Measurements from ENCODE around the gene SLC13A4.
"Not testable (repeated sequence)": the region's sequence is repeated elsewhere in the genome, so short reads cannot be mapped to it uniquely, and the experiment has no call there.

Gene SLC13A4

DNA sequence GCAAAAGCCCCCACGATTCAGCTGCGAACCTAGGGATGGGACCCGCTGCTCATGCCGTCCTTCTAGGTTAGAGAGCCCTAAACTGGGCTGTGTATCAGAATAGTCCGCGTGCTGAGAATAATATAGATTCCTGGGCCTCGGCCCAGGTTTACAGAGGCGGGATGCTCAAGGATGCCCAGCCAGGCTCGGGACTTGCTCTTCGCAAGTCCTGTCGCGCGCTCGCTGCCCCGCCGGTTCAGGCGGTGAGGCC lies 65.9 kb downstream of the SLC13A4 start:
- DNase-seq (ENCODE audit: low read depth in 3 of 3), result no peak

DNA sequence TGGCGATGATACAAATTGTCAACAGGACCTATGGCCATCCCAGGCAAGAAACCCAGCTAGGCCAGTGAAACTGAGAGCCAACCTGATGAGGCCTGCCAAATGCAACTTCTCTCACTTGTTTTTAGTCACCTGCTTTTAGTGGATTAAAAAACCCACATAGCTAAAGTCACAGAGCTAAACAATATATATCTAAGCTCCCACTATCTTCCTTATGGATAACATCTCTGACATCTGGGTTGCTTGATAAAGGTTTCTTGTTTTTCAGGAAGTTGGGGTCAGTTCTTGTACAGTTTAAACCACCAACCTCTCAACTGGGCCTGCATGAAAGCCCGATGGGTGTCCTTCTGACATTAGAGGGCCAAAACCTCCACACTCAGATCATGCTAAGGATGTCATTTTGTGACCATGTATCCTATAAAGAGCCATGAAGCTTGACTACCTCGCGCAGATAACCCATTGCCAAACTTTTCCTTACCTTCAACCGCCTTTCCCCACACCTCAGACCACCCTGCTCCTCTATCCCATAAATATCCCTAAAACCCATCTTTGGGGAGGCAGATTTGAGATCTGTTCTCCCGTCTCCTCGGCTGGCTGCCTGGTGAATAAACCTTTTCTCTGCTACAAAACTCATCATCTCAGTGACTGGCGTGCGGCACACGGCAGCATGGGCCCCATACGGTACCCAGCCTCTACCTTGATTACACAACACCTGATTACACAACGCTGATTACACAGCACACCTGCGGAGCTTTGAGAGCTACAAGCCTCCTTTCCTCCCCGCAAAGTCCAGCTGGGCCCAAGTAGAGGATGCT lies 66.5 kb downstream of the SLC13A4 start:
- peak in 1 of 3 experiments; percentile 6 for DNase-seq (ENCODE audit: low read depth in 3 of 3)

DNA sequence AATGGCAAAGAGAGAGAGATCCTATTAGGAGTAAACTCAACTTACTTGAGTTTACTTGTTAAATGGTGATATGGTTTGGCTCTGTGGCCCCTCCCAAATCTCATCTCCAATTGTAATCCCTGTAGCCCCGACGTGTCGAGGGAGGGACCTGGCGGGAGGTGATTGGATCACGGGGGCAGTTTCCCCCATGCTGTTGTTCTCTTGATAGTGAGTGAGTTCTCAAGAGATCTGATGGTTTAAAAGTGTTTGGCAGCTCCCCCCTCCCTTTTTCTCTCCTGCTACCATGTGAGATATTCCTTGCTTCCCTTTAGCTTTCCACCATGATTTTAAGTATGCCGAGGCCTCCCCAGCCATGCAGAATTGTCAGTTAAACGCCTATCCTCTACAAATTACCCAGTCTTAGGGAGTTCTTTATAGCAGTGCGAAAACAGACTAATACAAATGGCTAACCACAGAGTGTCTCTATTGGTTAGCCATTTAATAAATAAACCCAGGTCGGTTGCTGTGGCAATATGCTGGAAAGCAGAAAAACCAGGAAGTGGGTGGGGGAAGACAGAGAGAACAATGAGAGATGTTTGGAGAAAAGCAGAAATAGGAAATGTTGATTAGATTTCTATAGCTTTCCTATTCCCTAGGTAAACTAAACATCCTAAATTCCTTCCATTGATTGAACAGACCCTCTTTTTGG lies 68.7 kb downstream of the SLC13A4 start:
- no peak for DNase-seq (ENCODE audit: low read depth in 3 of 3)

DNA sequence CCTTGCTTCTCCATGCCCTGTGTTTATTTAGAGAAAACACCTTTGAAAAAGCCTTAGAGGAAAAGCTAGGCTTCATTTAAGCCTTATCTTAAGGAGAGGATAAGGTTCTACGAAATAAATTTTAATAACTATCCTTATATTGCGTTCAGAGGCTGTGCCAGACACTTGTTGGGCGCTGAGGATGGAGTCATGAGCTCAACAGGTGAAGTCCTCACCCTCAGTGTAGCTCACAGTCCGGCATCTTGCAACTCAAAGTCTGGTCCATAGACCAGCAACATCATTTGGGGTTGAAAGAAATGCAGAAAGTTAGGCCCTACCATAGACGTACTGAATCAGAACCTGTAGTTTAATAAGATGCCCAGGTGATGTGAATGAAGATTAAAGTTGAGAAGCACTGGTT lies 69.4 kb downstream of the SLC13A4 start:
- no peak for DNase-seq (ENCODE audit: low read depth in 3 of 3)

DNA sequence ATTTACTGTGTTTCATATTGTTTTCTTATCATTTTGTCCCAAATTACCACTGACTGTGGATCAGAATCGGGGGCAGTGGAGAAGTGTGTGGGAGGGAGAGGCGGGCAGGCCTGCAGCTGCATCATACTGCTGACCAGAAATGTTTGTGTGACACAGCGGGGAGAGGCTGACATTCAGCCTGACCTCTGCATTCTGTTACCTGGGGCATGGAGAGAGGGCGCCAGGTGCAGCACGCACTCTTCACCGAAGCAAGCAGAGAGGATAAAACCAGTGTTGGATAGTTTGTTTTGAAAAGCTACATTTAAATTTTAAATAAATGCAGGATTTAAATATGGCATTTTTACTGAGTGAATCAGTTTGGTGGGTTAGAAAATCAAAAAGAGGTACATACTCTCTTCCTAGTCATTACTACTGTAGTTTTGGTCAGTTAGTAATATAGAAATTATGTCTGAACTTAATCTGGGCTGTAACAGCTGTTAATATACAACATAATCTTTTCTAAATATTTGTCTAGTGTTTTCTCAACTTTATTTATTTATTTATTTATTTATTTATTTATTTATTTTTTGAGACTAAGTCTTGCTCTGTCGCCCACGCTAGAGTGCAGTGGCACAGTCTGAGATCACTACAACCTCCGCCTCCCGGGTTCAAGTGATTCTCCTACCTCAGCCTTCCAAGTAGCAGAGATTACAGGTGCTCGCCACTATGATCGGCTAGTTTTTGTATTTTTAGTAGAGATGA lies 74.5 kb downstream of the SLC13A4 start:
- DNase-seq (ENCODE audit: low read depth in 3 of 3), result no peak

- DNase-seq (ENCODE audit: low read depth in 3 of 3), result no peak
These were observed 77.0 kb downstream of the SLC13A4 start for GRCh38 chr7:135650831-135651573.

- DNase-seq (ENCODE audit: low read depth in 3 of 3), result no peak
These were observed 79.8 kb downstream of the SLC13A4 start for GRCh38 chr7:135648235-135648634.

GRCh38 chr7:135647755-135648154 lies 80.2 kb downstream of the SLC13A4 start:
- DNase-seq (ENCODE audit: low read depth in 3 of 3), result no peak

DNA sequence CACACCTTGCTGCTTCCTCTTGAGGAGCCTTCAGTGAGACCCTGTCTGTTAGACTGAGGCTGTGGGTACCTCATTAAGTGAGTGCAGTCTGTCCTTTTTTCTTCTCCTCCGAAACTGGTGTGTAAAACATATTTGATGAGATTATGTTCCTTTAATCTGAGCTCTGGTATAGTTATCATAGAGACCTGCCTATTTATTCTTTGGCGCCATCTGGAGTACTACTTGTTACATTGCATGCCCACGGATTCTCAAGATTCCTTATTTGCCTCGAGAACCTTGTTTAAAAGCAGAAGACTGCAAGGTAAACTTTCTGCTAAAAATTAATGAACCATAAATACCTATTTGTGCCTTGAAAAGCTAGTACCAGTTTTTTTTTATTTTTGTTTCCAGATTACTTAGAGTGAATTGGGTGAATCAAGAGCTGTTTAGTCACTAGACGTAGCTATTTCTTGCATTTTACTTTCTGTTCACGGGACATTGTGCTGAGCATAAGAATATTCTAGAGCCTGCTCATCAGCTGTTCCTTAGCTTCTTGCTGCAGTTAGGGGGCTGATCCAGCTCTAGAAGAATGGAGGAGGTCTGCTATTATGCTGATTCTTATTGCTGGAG lies 82.6 kb downstream of the SLC13A4 start:
- no peak for DNase-seq (ENCODE audit: low read depth in 3 of 3)

- no peak for DNase-seq (ENCODE audit: low read depth in 3 of 3)
These were observed 83.3 kb downstream of the SLC13A4 start for GRCh38 chr7:135644729-135645128.

DNA sequence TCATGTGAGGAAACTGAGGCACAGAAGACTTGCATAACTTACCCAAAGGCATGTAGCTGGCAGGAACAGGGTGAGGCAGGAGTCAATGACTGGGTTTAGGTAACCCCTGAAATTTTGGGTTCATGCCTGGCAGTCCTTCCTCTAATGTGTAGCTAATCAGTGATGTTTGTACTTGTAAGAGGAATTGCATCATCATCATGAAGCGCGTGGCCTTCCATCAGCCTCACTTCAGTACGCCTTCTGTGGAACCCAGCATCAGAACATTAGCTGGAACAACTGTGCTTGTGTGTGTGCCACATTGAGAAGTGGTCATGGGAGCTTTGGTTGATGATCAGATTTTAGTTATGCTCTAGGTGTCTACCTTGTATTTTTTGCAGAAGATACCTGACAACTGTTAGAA lies 83.8 kb downstream of the SLC13A4 start:
- DNase-seq (ENCODE audit: low read depth in 3 of 3), result no peak

DNA sequence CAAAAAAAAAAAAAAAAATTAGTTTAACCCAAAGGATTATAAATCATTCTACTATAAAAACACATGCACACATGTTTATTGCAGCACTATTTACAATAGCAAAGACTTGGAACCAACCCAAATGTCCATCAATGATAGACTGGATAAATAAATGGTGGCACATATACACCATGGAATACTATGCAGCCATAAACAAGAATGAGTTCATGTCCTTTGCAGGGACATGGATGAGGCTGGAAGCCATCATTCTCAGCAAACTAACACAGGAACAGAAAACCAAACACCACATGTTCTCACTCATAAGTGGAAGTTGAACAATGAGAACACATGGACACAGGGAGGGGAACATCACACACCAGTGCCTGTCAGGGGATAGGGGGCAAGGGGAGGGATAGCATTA lies 88.3 kb downstream of the SLC13A4 start:
- not testable (repeated sequence) for DNase-seq (ENCODE audit: low read depth in 3 of 3)

DNA sequence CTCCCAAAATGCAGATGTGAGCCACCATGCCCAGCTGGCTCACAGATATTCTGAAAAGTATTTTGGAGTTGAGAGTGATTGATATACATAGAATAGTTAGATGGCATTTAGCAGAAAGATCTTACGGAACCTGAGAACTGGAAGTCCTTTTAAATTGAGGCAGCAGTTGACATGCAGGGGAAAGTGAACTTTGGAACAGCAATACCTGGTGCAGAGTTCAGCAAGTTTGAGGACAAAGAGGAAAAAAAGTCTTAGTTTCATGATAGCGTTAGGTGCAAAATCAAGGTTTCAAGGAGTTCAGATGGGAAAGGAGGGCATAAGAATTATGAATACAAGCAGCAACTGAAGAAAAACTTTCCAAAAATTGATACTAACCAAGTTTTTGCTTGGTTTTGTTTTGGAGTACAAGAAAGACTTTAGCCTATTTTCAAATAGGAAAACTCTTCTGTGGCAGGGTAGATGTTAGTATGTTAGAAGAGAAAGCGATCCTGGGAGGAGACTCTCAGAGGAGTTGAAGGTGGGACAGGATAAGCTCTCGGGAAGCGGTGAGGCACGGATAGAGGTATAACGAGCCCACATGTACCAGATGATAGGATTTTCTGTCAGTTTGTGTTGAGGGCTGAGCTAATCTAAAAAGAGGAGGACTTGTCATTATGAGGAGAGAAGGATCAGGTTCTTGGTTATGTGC lies 93.7 kb downstream of the SLC13A4 start:
- DNase-seq (ENCODE audit: low read depth in 3 of 3), result no peak

Measured in stimulated activated CD4-positive, alpha-beta T cell treated with anti-CD3 and anti-CD28 coated beads, TNF-alpha, amount 100 ng/mL, for 24 hours (primary cell).